ENCODE results near the gene ST14. TPM values are rescaled to one million over a fixed set of nuclear protein-coding genes. Genes with fewer than 3 reads are reported as not detected.

The ST14 gene
- total and polyA plus RNA-seq, 5 donors from 2014 or later = 0.05 to 0.06 TPM; not detected in 3

- Histone ChIP-seq H3K27me3 (ENCODE audit: control insufficient read depth, insufficient read depth, low read length) (no peaks in the 10 kb centered on the region), H3K4me1 (ENCODE audit: control insufficient read depth, insufficient read depth, low read length, poor library complexity, severe bottlenecking) (no peaks in the 10 kb centered on the region), H3K27ac (ENCODE audit: insufficient read depth, low read length, poor library complexity, severe bottlenecking) (no peak overlapping the region), H3K4me3 (ENCODE audit: low read depth, low read length) (no peak overlapping the region), H3K9me3 (ENCODE audit: control insufficient read depth in 2 of 2, low read length in 2 of 2) (no peaks in the 10 kb centered on the region), H3K36me3 (ENCODE audit: control insufficient read depth, insufficient read depth, low read length) (no peaks in the 10 kb centered on the region)
- Mint-ChIP-seq H3K4me1 (no peaks in the 10 kb centered on the region), H3K27ac (no peak overlapping the region), H3K36me3 (no peaks in the 10 kb centered on the region), H3K27me3 (no peaks in the 10 kb centered on the region), H3K4me3 (no peak overlapping the region), H3K9me3 (no peaks in the 10 kb centered on the region)
- DNase-seq = no peak
- no peak for ATAC-seq (ENCODE audit: low read depth in 2 of 2)
These were observed 34.9 kb downstream of the ST14 start for GRCh38 chr11:130194241-130195023.

- Mint-ChIP-seq H3K36me3 (no peaks in the 10 kb centered on the region), H3K9me3 (no peaks in the 10 kb centered on the region), H3K4me1 (no peaks in the 10 kb centered on the region), H3K27me3 (no peaks in the 10 kb centered on the region), H3K4me3 (no peak overlapping the region), H3K27ac (no peak overlapping the region)
- no peak overlapping the region for H3K4me3 ChIP-seq (ENCODE audit: low read depth, low read length)
- no peak for DNase-seq
- no peaks in the 10 kb centered on the region for H3K36me3 ChIP-seq (ENCODE audit: control insufficient read depth, insufficient read depth, low read length)
- ATAC-seq (ENCODE audit: low read depth in 2 of 2) = no peak
- H3K9me3 ChIP-seq (ENCODE audit: control insufficient read depth in 2 of 2, low read length in 2 of 2) = no peaks in the 10 kb centered on the region
- H3K27me3 ChIP-seq (ENCODE audit: control insufficient read depth, insufficient read depth, low read length) = no peaks in the 10 kb centered on the region
- H3K27ac ChIP-seq (ENCODE audit: insufficient read depth, low read length, poor library complexity, severe bottlenecking) = no peak overlapping the region
- no peaks in the 10 kb centered on the region for H3K4me1 ChIP-seq (ENCODE audit: control insufficient read depth, insufficient read depth, low read length, poor library complexity, severe bottlenecking)
These were observed 37.9 kb downstream of the ST14 start for GRCh38 chr11:130197386-130198035.

GRCh38 chr11:130198292-130198691 is 38.7 kb downstream of the ST14 start:
- H3K36me3 Mint-ChIP-seq = no peaks in the 10 kb centered on the region
- Histone ChIP-seq H3K4me1 (ENCODE audit: control insufficient read depth, insufficient read depth, low read length, poor library complexity, severe bottlenecking) (no peaks in the 10 kb centered on the region), H3K9me3 (ENCODE audit: control insufficient read depth in 2 of 2, low read length in 2 of 2) (no peaks in the 10 kb centered on the region), H3K36me3 (ENCODE audit: control insufficient read depth, insufficient read depth, low read length) (no peaks in the 10 kb centered on the region), H3K27ac (ENCODE audit: insufficient read depth, low read length, poor library complexity, severe bottlenecking) (no peak overlapping the region), H3K27me3 (ENCODE audit: control insufficient read depth, insufficient read depth, low read length) (no peaks in the 10 kb centered on the region), H3K4me3 (ENCODE audit: low read depth, low read length) (no peak overlapping the region)
- H3K27ac Mint-ChIP-seq = no peak overlapping the region
- ATAC-seq (ENCODE audit: low read depth in 2 of 2) = no peak
- H3K4me3 Mint-ChIP-seq = no peak overlapping the region
- H3K4me1 Mint-ChIP-seq = no peaks in the 10 kb centered on the region
- H3K27me3 Mint-ChIP-seq = no peaks in the 10 kb centered on the region
- DNase-seq = no peak
- no peaks in the 10 kb centered on the region for H3K9me3 Mint-ChIP-seq

- DNase-seq = no peak
- H3K4me1 ChIP-seq (ENCODE audit: control insufficient read depth, insufficient read depth, low read length, poor library complexity, severe bottlenecking) = no peaks in the 10 kb centered on the region
- no peak overlapping the region for H3K4me3 ChIP-seq (ENCODE audit: low read depth, low read length)
- Mint-ChIP-seq H3K27ac (no peak overlapping the region), H3K4me3 (no peak overlapping the region), H3K36me3 (no peaks in the 10 kb centered on the region), H3K27me3 (no peaks in the 10 kb centered on the region), H3K4me1 (no peaks in the 10 kb centered on the region), H3K9me3 (no peaks in the 10 kb centered on the region)
- H3K36me3 ChIP-seq (ENCODE audit: control insufficient read depth, insufficient read depth, low read length) = no peaks in the 10 kb centered on the region
- no peak overlapping the region for H3K27ac ChIP-seq (ENCODE audit: insufficient read depth, low read length, poor library complexity, severe bottlenecking)
- H3K27me3 ChIP-seq (ENCODE audit: control insufficient read depth, insufficient read depth, low read length) = no peaks in the 10 kb centered on the region
- no peak for ATAC-seq (ENCODE audit: low read depth in 2 of 2)
- no peaks in the 10 kb centered on the region for H3K9me3 ChIP-seq (ENCODE audit: control insufficient read depth in 2 of 2, low read length in 2 of 2)
These were observed 39.4 kb downstream of the ST14 start for GRCh38 chr11:130198964-130199363.

GRCh38 chr11:130199792-130200191 is 40.2 kb downstream of the ST14 start:
- H3K27ac ChIP-seq (ENCODE audit: insufficient read depth, low read length, poor library complexity, severe bottlenecking) = no peak overlapping the region
- H3K9me3 Mint-ChIP-seq = no peaks in the 10 kb centered on the region
- H3K36me3 Mint-ChIP-seq = no peaks in the 10 kb centered on the region
- H3K4me3 Mint-ChIP-seq = no peak overlapping the region
- H3K36me3 ChIP-seq (ENCODE audit: control insufficient read depth, insufficient read depth, low read length) = no peaks in the 10 kb centered on the region
- DNase-seq (no peak), ATAC-seq (ENCODE audit: low read depth in 2 of 2) (no peak)
- H3K4me3 ChIP-seq (ENCODE audit: low read depth, low read length) = no peak overlapping the region
- H3K27ac Mint-ChIP-seq = no peak overlapping the region
- H3K9me3 ChIP-seq (ENCODE audit: control insufficient read depth in 2 of 2, low read length in 2 of 2) = no peaks in the 10 kb centered on the region
- H3K27me3 Mint-ChIP-seq = no peaks in the 10 kb centered on the region
- H3K4me1 Mint-ChIP-seq = no peaks in the 10 kb centered on the region
- H3K27me3 ChIP-seq (ENCODE audit: control insufficient read depth, insufficient read depth, low read length) = no peaks in the 10 kb centered on the region
- H3K4me1 ChIP-seq (ENCODE audit: control insufficient read depth, insufficient read depth, low read length, poor library complexity, severe bottlenecking) = no peaks in the 10 kb centered on the region

GRCh38 chr11:130201026-130201425 is 41.4 kb downstream of the ST14 start:
- no peaks in the 10 kb centered on the region for H3K36me3 Mint-ChIP-seq
- H3K4me3 Mint-ChIP-seq = no peak overlapping the region
- no peaks in the 10 kb centered on the region for H3K9me3 Mint-ChIP-seq
- H3K4me1 ChIP-seq (ENCODE audit: control insufficient read depth, insufficient read depth, low read length, poor library complexity, severe bottlenecking) = no peaks in the 10 kb centered on the region
- DNase-seq (no peak), ATAC-seq (ENCODE audit: low read depth in 2 of 2) (no peak)
- no peak overlapping the region for H3K27ac Mint-ChIP-seq
- H3K27ac ChIP-seq (ENCODE audit: insufficient read depth, low read length, poor library complexity, severe bottlenecking) = no peak overlapping the region
- no peak overlapping the region for H3K4me3 ChIP-seq (ENCODE audit: low read depth, low read length)
- H3K4me1 Mint-ChIP-seq = no peaks in the 10 kb centered on the region
- H3K27me3 ChIP-seq (ENCODE audit: control insufficient read depth, insufficient read depth, low read length) = no peaks in the 10 kb centered on the region
- H3K9me3 ChIP-seq (ENCODE audit: control insufficient read depth in 2 of 2, low read length in 2 of 2) = no peaks in the 10 kb centered on the region
- H3K27me3 Mint-ChIP-seq = no peaks in the 10 kb centered on the region
- no peaks in the 10 kb centered on the region for H3K36me3 ChIP-seq (ENCODE audit: control insufficient read depth, insufficient read depth, low read length)

- Mint-ChIP-seq H3K27me3 (no peaks in the 10 kb centered on the region), H3K36me3 (no peaks in the 10 kb centered on the region), H3K9me3 (no peaks in the 10 kb centered on the region), H3K4me1 (no peaks in the 10 kb centered on the region), H3K27ac (peak overlapping the region in 1 of 3 donors; percentile 14), H3K4me3 (no peak overlapping the region)
- ATAC-seq (ENCODE audit: low read depth in 2 of 2) = peak in 1 of 2 donors; percentile 25
- Histone ChIP-seq H3K36me3 (ENCODE audit: control insufficient read depth, insufficient read depth, low read length) (no peaks in the 10 kb centered on the region), H3K4me1 (ENCODE audit: control insufficient read depth, insufficient read depth, low read length, poor library complexity, severe bottlenecking) (no peaks in the 10 kb centered on the region), H3K27ac (ENCODE audit: insufficient read depth, low read length, poor library complexity, severe bottlenecking) (no peak overlapping the region), H3K27me3 (ENCODE audit: control insufficient read depth, insufficient read depth, low read length) (no peaks in the 10 kb centered on the region), H3K9me3 (ENCODE audit: control insufficient read depth in 2 of 2, low read length in 2 of 2) (no peaks in the 10 kb centered on the region), H3K4me3 (ENCODE audit: low read depth, low read length) (no peak overlapping the region)
- no peak for DNase-seq
These were observed 42.6 kb downstream of the ST14 start for GRCh38 chr11:130202009-130202817.
